Cardiac septum (tissue), 1 donor: Measurements from ENCODE around the gene TTC39A. TPM values are rescaled to one million over a fixed set of nuclear protein-coding genes. Genes with fewer than 3 reads are reported as not detected.

Source experiments
- DNase-seq: peaks from one replicate; pipeline ENCODE4 v3.0.0-alpha.2; 2020; ENCODE audit warnings: low spot score
- intact Hi-C: fragments of 100-400 bp; cut with DNase I; formaldehyde crosslinking; loops from one replicate; pipeline ENCODE4 v1.14.0; 2022
- long read RNA-seq: library from polyadenylated mRNA; unstranded; transcript quantifications from one replicate; pipeline ENCODE4 v2.0.0, GENCODE V29; 2021
- total RNA-seq: library from RNA; stranded (reverse); fragmentation: NEBNext Ultra II Directional; extraction: Animal tissue kit (Norgen Biotek cat#: 25700); gene quantifications from one replicate; pipeline ENCODE4 v1.2.1, GENCODE V29; 2021
- donor health status: DM: no; HTN: no; CAD: no.

The TTC39A gene
- 20.3 TPM for total RNA-seq
- long read RNA-seq, partial matches to known transcripts, result 1 of 24 reads
- long read RNA-seq, other reads (novel, unspliced or antisense), result 22 of 24 reads

DNA sequence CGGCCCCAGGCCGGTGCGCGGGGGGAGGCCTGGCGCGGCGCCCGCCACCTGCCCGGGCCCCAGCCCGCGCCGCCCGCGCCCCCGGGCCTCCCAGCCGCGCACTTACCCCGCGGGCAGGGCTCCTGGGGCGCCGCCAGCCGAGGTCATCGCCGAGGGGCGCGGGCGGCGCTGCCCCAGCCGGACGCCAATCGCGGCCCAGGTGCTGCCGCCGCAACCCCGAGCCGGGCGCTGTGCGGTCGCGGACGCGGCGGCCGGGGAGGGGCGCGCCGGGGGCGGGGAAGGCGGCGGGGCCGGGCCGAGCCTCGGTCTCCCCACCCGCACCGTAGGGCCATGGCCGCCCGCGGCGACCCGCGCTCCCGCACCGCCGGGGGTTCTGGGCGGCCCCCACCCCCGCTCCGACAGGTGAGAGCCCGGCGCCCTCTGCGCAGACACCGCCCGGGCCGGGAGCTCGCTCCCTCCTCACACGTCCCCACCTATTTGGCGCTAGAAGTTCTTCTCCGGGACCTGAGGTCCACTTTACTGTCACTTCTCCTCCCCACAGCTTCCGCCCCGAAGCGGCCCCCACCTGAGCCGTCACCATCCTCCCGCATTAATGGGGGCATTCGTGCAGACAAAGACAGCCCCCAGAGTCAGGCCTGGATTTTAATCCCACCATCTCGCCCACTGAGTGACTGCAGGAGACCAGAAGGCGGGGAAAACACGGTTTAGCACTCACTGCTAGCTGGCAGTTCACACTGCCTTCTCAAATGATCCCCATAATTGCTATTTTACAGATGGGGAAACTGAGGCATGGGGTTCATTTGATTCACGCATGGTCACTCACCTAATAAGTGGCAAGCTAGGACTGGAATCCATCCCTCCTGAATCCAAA is at the start of gene TTC39A:
Gene TTC39A (minus strand): TSS at position 232 of the 871 bp plus-strand sequence. CDS start 85 bp downstream, at position 147.
- peak; percentile 56 for DNase-seq
- intact Hi-C loops, result no loop called here

DNA sequence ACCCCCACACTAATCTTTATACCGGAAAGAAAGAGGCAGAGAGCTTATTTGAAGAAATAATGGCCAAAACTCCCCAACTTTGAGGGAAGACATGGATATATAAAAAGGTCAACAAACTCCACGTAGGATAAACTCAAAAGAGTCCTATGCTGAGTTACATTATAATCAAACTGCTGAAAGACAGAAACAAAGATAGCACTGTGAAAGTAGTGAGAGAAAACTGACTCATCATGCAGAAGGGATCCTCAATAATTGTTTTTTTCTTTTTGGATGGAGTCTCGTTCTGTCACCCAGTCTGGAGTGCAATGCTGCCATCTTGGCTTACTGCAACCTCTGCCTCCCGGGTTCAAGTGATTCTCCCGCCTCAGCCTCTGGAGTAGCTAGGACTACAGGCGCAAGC is 48.5 kb upstream of the TTC39A start:
- DNase-seq, result no peak
- intact Hi-C loops, result no loop called here

DNA sequence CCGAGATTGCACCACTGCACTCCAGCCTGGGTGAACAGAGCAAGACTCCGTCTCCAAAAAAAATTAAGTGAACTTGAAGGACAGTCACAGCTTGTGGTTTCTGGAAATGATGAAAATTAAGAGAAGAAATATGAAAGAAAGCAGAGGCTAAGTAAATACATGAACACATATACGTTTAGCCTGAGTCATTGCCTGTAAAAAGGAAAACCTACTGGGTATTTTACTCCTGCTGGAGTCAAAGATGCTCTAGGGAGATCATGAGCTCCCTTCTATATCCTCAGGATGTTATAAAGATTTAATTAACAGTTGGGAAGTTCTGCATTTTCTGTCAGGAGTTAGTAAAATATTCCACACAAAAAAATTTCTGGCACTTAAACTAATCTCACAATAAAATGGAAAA is 43.5 kb upstream of the TTC39A start:
- intact Hi-C loops, result no loop called here
- no peak for DNase-seq

DNA sequence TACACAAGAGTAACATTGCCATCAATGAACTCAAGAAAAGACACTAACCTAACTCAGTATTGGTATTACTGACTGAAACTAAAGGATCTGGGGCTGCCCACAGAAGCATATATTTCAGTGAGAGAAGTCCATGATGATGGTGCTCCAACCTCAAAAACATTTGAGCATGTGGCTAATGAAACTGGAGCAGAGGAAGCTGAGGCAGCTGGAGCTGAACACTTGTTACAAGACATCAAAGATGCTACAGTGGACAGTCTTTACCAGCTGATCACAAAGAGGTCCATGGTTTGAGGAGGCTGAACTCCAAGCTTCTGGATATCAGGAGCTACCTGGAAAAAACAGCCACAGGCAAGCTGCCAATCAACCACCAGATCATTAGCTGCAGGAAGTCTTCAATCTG is 42.2 kb upstream of the TTC39A start:
- DNase-seq, result no peak
- intact Hi-C loops, result no loop called here

DNA sequence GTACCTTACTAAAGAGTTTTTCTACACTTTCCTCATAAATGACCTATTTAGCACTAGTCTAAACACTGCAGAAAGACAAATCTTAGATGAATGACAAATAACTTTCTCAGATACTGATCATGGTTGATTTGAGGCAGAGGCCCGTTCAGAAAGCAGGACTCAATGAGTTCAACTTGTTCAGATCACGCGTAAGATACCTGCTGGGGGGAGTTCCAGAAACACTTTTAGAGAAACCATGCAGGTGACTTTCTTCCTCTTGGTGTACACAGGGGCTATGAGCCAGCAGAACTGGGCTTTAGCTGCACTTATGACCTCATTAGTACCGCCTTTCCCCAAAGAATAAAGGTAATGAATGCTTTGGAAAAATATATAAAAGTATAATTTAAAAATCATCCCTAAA is 38.8 kb upstream of the TTC39A start:
- intact Hi-C loops, result no loop called here
- DNase-seq, result no peak

DNA sequence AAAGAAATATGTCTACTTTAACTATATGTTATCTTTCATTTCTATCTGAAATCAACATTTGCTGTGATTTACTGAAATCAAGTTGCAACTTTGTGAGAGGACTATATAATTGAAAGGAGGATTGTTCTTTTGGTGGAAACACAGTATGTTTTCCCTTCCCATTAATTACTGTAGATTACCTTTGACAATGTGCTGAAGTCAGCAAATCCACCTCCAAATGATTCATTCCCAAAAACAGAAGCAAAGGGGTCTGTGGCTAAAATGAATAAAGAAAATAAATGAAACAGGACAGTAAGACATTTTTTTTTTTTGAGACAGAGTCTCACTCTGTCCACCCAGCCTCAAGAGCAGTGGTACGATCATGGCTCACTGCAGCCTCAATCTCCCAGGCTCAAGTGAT is 35.4 kb upstream of the TTC39A start:
- DNase-seq, result no peak
- intact Hi-C loops, result no loop called here

DNA sequence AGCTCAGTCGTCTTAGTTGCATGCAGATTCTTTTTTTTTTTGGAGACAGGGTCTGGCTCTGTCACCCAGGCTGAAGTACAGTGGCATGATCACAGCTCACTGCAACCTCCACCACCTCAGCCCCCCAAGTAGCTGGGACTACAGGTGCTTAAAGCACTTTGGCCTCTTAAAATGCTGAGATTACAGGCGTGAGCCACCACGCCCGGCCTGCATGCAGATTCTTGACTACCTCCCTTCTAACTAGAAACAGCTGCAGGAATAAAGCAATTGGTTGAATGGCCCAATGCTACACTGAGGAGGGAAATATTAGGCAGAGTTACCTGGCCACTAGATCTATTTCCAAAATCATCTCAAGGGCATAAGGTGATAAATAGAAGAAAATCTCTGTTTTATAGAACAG is 29.5 kb upstream of the TTC39A start:
- no peak for DNase-seq
- intact Hi-C loops, result no loop called here

DNA sequence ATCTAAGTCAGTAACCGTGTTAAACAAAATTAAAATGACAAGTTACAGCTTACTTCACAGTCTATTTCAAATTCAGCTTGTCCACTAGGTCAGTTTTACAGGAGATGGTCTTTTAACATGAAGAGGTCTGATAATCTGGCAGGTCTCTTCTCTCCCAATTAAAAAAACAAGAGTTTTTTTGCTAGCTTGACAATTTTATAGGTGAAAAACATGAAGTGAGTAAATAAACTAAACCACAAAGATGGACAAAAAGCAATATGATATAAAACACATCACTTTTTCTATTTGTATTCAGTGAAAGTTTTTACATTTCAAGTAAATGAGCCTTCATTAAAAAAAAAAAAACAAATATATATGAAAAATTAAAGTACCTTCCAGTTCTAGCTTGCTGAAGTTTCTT is 25.0 kb upstream of the TTC39A start:
- intact Hi-C loops, result no loop called here
- no peak for DNase-seq

DNA sequence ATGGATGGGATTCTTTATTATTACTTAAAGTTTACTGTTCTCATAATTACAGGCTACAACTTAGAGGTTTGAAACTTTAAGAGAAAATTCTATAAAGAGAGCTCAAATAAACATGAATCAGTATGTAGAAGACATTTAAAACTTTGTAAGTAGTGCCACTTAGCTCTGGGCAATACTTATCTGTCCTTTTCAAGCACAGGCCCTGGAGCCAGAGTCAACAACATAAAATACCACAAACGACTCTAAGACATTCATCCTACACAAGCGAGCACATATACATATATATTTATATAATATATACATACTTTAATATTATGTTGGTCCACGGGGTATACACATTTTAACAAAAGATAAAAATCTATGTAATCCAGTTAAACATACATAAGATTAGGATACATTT is 24.1 kb upstream of the TTC39A start:
- no peak for DNase-seq
- intact Hi-C loops, result no loop called here

DNA sequence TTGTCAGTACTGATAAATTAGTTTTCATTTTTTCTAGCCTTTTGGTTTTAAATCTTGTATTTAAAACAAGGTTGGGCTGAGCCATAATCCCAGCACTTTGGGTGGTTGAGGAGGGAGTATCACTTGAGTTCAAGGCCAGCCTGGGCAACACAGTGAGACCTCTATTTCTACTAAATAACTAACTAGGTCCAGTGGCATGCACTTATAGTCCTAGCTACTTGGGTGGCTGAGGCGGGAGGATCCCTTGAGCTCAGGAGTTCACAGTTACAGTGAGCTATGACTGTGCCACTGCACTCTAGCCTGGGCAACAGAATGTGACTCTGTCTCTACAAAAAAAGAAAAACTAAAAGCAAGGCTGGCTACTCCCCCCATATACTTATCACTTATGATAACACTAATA is 21.5 kb upstream of the TTC39A start:
- intact Hi-C loops, result no loop called here

DNA sequence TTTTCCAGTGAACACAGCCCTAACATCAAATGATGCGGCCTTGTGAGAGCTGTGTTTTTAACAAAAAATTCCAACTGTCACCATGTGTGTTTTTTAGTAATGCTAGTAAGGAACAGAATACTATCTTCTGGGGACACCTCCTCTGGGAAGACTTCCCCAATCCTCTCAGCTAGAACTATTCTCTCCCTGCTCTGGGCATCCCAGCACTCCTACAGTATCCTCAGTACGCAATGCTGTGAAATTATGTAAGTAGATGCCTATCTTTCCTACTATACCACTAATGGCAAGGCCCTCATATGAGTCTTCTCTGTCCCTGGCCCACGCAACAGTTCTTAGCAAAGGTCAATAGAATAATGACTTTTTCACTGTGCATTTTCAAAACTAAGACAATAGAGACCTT is 19.5 kb upstream of the TTC39A start:
- DNase-seq, result no peak
- intact Hi-C loops, result no loop called here

More for the DNA sequence above, 21.5 kb upstream of the TTC39A start:
- no peak for DNase-seq

DNA sequence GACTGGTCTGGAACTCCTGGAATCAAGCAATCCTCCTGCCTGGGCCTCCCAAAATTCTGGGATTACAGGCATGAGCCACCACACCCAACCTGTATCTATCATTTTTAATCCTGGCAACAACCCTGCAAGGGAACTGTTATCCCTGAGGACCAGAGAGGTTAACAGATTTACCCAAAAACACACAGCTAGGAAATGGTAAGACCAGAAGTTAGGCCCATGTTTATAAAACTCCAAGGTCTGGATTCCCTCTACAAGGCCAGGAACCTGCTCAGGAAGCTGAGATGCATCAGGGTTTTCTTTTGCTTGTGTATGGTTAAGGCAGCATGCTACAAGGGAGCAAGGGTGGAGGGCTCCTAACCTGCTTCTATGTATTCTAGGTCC is 17.8 kb upstream of the TTC39A start:
- no peak for DNase-seq
- intact Hi-C loops, result no loop called here

DNA sequence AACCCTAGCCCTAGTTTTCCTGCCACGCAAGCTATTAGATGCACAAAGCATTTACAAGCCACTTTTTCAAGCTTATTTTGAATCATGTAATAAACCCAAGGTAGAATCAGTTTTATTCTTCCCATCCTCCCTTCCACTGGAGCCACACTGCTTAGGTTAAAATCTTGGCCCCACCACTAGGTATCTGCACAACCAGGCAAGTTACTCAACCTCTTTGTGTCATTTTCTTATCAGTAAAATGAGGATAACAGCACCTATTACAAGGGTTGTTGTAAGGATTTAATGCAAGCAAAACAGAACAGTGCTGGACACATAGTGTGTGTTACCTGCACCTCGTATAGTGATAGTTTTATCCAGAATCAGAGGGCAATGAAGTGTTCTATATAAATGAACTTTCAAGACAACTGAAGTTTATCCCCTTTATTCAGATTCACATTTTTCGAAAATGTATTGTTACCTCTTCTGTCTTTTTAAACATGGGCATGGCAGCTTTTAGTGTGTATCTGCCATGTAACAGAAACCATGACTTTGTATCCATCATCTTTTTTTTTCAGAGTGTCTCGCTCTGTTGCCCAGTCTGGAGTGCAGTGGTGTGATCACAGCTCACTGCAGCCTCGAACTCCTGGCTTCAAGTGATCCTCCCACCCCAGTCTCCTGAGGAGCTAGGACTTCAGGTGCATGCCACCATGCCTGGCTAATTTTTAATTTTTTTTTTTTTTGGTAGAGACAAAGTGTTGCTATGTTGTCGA is 17.2 kb upstream of the TTC39A start:
- no peak for DNase-seq
- intact Hi-C loops, result no loop called here

DNA sequence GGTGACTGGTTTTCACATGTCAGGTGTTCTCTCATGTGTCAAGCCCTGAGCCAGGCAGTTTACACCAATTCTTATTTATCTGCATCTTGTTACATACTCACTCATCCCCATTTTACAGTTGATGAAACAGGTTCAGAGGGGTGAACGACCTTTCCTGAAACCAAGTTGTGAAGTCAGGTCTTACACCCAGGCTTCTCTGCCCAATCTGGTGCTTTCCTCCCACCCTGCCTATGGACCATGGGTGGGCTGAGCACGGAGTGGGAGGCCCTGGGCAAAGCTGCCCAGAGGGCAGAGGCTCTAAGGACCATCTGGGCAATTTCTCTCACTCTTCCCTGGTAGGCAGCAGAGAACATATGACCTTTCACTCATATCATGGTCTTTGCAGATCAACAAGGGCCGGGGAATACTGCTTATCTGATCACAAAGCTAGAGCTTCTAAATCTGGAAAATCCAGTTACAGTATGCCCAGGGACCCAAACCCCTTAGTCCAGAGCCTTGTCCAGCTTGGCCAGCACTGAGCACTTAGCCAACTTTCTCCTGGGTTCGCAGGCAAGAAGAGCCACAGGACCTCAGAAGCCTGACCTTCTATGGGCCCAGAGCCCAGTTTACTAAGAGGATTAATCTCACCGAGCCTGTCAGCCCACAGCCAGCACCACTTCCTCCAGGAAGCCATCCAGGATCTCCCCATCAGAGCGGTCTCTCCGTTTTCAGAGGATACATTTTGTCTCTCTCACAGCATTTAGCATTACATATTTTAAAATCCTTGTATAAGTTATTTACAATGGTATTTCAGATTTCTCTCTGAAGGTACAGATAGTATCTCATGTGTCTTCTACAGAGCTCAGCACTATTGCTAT is 16.0 kb upstream of the TTC39A start:
- intact Hi-C loops, result no loop called here
- DNase-seq, result no peak

DNA sequence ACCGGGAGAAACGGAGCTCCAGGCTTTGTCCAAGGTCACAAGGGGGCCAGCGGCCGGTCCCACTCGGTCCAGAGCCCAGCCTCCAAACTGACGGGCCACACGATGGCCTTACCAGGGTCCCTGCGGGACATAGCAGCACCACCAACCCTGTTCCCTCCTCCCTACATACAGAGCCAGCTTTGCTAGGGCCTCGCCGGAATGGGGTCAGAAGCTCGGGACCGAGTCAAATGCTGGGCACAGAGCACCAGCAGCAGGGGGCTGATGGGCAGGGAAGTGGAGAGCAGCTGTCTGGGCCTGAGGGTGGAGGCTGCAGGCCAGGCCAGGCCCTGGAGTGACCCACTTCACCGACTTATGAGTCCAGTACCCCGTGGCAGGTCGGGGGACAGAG is 14.9 kb upstream of the TTC39A start:
- intact Hi-C loops, result no loop called here
- no peak for DNase-seq

DNA sequence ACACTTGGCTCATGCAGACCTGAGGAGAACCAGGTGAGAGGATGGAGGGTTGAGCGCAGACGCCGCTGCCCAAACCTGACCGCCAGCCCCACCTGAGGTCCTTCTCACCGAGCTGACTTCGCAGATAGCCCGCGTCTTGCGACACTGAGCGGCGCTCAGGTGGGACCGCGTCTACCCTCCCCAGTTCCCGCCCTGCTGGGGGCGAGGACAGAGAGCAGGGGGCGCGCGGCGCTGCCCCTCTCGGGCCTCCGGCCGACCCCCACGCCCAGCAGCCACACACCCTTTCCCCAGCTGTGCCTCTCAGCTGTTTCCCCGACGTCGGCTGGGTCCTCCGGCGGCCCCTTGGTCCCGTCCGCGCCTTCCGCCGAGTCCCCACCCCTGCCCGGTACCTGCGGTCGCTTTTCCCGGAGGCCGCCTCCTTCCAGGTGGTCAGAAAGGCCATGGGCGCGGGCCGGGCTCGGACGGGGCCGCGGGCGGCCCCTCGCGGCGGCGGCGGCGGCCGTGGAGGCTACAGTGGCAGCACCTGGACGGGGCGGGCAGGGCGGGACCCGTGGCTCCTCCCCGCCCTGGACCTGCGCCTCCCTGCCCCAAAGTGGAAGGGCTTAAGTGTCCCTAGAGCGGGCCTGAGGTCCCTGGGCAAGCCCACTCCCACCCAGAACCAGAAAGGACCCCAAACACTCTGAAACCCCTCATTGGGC is 14.4 kb upstream of the TTC39A start:
- DNase-seq, result no peak
- intact Hi-C loops, result no loop called here

DNA sequence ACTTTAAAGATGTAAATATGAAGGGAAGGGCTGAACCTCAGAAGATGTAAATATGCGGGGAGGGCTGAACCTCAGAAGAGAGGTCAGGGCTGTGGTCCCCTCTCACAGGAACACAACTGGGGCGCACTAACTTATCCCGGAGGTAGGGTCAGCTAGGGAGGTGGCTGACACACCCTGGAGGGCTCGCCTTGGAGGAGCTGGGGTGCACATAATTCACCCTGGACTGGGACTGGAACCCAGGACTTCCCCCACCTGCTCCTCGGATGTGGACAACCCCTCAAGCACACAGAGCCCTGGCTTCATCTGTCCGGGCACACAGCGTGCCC is 13.9 kb upstream of the TTC39A start:
- DNase-seq, result no peak
- intact Hi-C loops, result no loop called here

DNA sequence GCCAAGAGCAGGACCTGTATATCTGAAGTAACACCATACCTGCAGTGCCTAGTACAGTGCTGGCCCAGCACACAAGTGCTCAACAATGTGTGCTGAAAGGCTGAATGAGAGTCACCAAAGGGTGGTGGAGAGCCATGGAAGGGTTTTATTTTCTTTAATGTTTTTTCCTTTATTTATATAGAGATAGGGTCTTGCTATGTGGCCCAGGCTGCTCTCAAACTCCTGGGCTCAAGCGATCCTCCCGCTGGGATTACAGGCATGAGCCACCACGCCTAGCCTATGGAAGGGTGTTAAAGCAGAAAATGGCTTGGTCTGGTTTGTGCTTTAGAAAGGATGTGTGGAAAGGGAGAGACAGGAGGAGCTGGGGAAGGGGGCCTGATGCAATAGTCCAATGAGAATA is 13.3 kb upstream of the TTC39A start:
- intact Hi-C loops, result no loop called here

DNA sequence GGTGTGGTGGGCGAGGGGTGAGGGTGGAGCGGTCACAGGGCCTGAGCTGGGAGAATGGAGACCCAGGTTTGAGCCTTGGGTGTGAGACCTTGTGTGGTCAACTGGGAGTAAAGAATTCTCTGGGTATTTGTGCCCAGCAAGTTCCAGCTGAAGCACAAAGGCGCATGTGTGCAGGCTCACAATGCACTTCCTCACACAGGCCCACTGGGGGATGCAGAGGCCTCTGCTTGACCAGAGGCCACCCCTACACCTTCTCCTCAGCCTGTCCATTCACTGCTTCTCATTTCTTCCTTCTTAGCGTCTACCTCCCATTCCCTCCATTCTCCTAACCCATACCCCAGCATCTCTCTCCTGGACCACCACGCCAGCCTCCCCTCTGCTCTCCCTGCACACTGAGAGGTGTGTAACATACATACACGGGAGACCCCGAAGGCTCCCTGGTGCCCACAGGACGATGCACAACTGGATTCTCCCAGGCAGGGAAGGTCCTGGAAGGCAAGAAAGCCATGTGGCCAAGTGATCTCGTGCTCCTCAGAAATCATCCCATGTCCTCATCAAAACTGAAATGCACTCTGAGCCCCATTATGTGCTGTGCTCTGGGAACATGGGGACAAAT is 12.3 kb upstream of the TTC39A start:
- no peak for DNase-seq
- intact Hi-C loops, result no loop called here

More for the DNA sequence above, 13.3 kb upstream of the TTC39A start:
- no peak for DNase-seq
